Cerebellar nuclear complex (tissue), 1 donor: ENCODE measurements around the gene CSNK1G1.
"Not testable (repeated sequence)": the region's sequence is repeated elsewhere in the genome, so short reads cannot be mapped to it uniquely, and the experiment has no call there.

ENCODE experiments used
- DNase-seq, 2 experiments: peaks; one replicate each; lab custom pipeline; 2025; lab: John Stamatoyannopoulos, UW

The CSNK1G1 gene

DNA sequence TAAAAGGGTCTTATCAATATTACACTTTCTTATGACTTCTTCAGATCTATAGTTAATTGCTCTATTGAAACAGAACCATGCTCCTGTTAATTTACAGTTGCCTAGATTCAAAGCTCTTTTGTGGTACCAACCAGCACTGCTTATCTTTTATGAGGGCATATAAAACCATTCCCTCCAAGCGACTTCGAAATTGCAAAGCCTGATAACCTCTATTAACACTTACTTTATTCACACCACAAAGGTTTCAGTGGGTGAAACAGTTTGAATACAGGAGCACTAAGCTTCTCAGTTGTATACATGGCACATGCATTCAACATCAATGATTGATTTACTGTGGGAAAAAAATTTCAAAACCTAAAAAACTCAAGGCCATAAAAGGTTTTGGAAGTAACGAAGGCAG, 118.3 kb downstream of the CSNK1G1 start:
- no peak for DNase-seq

DNA sequence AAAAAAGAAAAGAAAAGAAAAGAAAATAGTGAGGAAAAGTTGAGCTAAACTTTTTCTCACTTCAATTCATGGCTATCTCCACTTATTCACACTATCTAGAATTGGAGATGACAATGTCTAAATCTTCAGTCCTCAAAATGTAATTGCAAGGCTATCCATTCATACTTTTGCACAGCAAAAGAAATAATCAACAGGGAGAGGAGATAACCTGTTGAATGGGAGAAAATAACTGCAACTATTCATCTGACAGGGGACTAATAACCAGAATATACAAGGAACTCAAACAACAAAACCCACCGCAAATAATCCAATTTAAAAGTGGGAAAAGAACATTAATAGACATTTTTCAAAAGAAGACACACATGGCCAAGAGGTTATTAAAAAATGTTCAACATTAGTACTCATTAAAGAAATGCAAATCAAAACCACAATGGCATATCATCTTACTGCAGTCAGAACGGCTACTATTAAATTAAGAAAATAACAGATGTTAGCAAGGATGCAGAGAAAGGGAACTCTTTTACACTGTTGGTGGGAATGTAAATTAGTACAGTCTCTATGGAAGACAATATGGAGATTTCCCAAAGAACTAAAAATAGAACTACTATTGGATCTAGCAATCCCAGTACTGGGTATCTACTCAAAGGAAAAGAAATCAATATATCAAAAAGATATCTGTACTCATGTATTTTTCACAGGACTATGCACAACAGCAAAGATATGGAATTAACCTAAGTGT, 119.6 kb downstream of the CSNK1G1 start:
- no peak for DNase-seq

DNA sequence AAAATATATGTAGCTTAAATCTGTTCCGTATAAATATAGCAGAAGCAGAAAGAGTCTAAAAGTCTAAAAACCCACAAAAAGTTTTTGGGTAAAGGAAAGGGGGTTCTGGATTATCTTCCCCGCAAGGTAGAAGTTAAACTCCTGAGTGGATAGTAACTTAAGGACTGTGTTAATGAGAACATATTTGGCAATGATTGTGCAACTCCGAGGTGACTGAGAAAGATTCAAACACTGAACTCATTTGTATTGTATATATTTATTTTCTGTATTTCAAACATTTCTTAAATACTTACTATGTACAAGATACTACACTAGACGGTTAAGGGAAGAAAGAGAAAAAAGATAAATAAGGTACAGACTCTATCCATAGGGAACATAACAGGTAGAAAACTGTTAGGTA, 120.4 kb downstream of the CSNK1G1 start:
- no peak for DNase-seq

DNA sequence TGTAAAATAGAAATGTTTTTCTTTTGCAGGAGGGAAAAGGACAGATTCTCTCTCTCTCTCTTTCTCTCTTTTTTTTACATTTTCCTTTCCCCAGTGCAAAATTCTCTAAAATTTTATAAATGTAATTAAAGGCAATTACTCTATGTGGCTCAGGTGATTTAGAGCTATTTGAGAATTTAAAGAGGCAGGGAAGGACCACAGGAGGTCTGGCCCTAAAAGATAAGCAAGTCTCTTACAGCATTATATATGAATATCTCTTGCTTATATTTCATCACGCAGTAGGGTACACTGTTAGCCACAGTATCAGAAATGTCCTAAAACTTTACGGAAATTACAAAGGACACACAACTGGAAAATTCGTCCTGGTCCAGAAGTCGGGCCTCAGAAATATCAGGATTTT, 122.7 kb downstream of the CSNK1G1 start:
- no peak for DNase-seq

DNA sequence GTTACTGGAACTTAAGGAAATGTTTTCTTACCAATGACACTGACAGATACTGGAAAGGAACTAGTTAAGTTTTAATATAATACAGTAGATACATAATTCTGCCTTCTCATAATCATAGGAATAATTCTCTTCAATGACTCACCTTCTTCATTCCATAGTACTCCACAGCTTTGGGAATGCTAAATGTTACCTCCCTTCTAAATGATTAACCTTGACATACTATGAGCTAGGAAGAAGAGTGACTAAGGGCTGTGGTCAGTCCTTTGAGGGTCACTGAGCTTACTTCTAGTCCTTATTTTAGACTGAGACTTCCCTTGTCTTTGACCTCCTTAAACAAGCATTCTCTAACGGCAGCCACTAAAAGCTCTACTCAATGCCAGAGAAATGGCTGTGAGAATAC, 123.6 kb downstream of the CSNK1G1 start:
- DNase-seq, result no peak

DNA sequence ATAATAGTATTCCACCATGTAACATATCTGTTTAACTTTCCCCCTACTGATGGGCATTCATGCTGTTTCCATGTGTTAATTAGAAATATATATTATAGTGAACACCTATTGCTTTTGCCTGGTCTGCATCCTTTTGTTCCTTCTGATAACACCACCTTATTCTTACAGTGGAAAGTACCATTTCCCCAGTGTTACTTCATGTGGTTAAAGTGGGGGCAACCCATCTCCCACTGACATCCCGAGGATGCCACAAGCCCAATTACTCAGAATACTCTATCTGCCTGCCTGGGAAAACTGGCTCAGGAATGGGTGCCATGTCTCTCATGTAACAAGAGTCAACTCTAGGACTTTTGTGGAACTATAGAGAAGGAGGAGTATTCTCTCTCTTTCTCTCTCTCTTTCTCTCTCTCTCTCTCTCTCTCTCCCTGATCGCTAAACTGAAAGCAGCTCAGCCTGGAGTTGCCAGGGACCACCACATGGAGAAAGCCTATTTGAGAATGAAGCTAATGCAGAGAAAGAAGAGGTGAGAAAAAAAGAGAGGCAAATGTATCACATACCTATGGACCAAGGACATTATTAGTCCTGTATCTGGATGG, 126.7 kb downstream of the CSNK1G1 start:
- DNase-seq, result no peak

DNA sequence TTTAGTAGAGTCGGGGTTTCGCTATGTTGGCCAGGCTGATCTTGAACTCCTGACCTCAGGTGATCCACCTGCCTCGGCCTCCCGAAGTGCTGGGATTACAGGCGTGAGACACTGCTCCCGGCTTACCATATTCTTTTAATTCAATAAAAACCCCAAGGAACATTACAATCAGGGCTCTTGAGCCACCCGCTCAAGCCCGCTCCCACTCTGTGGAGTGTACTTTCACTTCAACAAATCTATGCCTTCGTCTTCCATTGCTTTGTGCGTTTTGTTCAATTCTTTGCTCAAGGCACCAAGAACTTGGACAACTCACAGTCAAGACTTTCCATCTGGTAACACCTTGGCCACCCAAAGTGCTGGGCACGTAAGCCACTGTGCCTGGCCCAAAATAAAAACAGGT, 130.2 kb downstream of the CSNK1G1 start:
- no peak for DNase-seq

DNA sequence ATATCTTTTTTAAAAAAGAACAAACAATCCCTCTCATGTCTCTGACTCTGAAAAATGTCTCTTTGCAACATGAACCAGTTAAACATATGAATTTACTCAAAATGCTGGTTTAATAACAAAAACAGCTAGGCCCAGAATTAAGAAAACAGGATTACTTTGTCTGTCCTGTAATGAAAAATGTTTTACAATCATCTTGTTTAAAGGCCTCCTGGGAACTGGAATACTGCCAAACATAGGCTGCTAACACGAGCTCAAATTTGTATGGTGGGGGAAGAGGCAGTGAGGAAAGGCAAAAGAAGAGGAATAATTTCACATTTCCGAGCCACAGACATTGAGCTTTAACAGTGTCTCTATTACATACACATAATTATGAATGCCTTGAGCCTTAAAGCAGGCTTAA, 131.5 kb downstream of the CSNK1G1 start:
- no peak for DNase-seq

DNA sequence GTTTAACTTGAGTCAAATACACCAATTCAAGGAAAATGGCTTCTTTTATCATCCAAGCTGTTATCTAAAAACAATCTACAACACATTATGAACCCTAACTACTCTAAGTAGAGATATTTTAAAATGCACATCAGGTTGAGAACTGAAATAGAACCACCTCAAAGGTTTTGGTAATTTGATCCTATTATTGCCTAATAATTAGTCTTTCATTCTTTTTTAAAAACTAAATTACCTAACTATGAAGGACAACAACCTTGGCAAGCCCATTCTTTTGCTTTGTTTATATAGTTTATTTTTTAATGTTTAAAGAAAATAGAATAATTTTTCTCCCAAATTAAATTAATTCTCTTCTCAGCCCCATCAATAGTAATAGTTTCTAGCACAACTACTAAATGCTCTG, 132.1 kb downstream of the CSNK1G1 start:
- no peak for DNase-seq

DNA sequence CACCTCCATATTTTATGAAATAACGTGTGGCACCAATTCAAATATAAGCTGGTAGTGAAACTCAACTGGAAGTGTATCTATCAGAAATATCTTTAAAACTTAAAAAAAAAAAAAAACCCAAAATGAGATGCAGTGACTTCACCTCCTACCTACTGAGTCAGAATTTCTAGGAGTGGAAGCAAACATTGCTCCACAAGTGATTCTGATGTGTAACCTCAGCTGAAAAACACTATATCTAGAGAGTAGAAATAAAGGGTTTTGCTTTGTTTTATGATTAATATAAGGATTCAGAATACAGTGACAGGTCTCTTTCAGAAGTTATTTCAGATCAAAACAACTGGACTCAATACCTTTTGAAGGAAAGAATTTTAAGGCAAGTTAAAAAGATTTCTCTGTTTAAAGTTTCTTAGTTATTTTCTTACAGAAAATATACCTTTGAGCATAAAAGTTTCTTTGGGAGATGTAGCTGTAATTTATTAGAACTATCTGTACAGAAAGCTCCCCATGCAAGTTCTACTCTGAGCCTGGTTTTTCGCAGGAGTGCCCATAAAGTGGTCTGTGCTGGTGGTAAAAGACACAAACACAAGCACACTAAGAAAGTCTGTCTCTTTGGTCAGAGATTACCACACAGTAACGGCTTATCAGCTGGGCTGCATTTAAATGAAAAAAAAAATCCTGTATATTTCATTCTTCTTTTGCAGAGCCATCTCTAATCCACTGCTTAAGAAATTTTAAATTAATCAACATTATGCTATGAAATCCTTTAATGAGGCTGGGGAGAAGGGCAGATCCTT, 133.2 kb downstream of the CSNK1G1 start:
- no peak for DNase-seq

DNA sequence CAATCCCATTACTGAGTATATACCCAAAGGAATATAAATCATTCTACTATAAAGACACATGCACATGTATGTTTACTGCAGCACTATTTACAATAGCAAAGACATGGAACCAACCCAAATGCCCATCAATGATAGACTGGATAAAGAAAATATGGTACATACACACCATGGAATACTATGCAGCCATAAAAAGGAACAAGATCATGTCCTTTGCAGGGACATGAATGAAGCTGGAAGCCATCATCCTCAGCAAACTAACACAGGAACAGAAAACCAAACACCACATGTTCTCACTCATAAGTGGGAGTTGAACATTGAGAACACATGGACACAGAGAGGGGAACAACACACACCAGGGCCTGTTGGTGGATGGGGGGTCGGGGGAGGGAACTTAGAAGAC, 134.1 kb downstream of the CSNK1G1 start:
- DNase-seq, result not testable (repeated sequence)

DNA sequence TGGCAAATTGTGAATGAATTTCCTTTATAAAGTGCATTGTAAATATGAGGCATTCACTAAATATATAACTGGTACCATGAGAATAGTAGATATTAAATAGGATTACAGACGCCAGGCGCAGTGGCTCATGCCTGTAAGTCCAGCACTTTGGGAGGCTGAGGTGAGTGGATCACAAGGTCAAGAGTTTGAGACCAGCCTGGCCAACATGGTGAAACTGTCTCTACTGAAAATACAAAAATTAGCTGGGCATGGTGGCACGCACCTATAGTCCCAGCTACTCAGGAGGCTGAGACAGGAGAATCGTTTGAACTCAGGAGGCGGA, 138.6 kb downstream of the CSNK1G1 start:
- not testable (repeated sequence) for DNase-seq

DNA sequence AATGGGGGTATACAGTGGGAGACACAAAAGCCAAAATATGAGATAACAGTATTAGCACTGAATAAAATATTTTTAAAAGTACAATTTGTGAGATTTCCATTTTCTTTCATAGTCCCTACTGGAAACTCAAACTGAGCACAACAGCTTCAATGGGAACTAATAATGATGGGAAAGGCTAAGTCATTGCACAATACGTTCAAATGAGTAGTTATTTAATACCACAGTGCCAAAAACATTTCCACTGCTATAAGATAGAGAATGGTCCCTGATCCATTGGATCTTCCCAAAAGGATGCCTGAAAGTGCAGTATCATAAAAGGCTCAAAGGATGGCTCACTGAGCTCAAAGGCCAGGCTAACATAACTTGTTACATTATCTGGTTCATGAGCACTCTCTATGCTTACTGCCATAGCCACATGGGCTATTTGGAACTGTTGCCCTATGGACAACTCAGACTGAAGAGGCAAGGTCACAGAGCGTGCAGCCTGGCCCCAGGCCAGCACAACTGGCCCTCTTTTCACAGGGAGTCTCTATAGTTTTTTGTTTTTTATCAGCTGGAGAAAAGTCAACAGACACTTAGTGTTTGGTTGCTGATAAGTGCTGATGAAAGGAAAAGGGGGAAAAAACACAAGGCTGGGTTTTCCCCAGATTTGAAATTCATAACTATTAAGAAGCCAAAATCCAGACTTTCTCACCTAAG, 139.1 kb downstream of the CSNK1G1 start:
- DNase-seq, result no peak

DNA sequence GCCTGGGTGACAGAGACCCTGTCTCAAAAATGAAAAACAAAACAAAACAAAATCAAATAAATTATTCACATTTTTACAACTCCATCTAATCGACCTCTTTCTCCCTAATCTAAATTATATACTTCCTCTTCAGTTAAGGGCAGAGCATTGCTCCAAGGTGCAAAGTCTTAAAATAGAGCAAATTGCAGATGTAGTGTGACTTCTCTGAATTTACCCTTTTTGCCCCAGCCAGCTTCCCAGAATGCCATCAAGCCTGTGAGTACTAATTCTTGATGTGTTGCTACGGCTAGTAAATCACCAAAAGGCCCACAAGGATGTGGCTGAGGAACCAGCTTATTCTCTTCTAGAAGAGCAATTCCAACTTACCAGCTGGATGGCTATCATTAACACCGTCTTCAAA, 139.8 kb downstream of the CSNK1G1 start:
- no peak for DNase-seq

DNA sequence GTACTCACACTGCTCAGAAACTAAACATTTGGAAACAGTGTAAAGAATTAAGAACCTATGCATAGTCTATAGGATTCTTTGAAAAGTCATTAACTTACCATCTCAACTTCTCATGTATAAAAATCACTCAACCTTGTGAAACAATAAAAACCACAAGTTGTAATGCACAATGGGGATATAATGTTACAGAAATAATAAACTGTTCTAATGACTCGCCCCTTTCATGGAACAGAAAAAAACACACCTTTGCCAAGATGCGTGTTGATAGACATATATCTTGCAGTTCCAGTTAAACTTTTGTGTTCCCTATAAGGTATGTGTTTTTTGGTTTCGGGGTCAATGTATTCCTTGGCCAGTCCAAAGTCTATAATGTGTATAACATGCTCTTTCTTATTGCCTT, 142.3 kb downstream of the CSNK1G1 start:
- DNase-seq, result no peak

DNA sequence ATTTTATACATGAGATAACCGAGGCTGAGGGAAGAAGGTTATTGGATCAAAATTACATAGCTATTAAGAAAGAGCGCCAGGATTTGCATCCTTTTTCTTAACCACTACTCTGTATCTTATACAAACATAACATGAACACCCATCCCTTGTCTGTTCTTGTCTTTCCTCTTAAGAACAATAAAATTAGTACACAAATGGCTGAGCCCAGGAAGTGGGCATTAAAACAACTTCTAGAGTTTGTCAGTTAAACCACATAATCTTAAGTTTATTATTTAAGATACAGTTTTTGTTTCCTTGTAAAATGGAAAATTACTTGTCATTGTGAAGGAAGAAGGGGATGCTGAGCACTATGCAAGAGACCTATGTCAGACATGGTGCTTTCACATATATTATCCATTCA, 144.3 kb downstream of the CSNK1G1 start:
- no peak for DNase-seq

DNA sequence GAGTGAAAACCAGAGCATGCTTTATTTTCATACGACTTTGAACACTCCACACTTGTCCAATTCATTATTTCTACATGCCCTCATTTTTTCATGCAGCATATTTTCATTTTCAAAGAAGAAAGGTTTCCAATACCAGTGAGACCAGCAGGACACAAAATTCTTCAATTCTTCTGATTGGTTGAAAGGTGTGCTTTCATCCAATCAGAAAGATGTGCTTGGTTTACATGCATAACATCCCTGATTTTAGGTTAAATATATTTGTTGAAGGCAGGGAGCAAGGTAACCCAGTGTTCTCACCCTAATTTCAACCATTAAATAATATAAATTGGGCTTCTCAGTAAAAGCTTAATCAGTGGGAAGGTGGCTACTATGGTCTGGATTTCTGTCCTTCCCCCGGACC, 145.6 kb downstream of the CSNK1G1 start:
- no peak for DNase-seq

DNA sequence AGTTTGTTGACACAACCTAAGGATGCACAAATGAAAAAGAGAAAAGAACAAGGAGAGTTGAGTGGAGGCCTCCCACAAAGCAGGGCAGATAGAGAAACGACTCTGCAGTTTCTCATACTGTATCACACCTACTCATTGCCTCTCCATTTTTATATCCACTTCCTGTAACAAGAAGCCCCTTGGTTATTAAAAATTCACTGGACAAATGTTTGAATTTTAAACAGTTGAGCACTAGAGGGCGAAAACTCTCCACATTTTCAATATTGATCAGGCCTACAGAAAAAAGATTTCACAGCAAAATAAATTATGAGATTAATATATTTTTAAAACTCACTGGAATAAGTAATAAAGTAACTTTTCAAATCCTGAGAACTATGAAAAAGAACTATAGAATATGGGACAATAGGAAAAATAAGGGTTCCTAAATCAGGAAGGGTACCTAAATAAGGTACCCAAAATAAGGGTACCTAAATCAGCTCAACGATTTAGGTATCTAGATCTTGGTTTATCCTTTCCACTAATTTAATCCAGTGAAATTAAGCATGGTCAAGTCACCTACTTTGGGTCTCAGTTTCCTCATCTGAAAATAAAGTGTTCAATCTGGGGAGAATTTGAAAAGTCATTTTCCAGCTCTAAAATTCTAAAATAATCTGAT, 146.2 kb downstream of the CSNK1G1 start:
- no peak for DNase-seq

DNA sequence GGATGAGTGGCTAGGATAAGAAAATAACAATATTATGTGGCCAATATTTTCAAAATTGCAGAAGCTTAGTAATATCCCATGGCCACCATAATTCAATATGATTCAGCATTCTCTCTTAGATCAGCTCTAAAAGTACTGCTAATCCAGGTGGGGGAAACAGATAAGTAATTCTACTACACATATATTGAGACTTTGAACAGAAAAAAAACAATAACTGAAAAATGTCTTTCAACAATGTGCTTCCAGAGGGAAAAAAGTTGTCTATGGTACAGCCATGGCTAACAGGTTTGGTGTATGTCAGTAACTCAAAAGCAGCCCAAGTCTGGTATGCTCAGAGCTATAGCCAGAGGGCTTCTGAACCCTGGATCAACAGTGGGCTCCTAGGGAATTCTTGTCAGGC, 150.8 kb downstream of the CSNK1G1 start:
- DNase-seq, result no peak

DNA sequence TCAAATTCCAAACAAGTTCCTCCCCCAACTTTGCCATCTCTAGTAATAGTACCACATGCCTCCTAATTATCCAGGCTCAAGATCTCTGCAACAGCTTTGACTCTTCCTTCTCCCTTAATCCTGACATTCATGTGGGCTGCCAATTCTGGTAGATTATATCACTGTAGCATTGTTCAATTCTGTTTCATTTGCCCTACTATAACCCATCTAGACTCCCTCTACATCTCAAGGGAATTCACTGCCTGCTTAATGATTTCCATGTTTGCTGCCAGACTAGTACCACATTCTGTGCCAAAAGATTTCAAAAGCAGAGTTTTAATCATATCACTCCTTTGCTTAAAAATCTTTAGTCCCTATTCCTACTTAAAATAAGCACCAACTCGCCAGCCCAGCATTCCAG, 158.5 kb downstream of the CSNK1G1 start:
- DNase-seq, result no peak

DNA sequence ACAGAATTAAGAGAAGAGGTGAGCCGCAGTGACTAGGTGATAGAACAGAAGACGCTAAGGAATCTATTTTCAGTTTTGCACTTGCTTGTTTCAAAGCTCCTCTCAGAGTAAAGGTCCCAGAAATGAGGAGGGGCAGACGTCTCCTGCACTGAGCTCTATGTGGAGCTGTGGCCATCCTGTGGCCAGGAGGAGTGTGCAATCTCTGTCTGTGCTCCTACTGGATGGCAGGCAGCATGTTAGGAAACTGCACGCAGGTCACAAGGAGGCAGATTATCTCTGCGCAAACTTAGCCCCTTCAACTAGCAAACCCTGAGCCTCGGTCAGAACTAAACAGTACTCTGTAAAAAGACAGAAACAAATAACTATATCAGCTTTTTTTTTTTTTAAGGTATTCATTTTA, 162.0 kb downstream of the CSNK1G1 start:
- no peak for DNase-seq
